Measurements from ENCODE around the gene HGD. TPM values are rescaled to one million over a fixed set of nuclear protein-coding genes. Genes with fewer than 3 reads are reported as not detected.
"Not testable (repeated sequence)": the region's sequence is repeated elsewhere in the genome, so short reads cannot be mapped to it uniquely, and the experiment has no call there.

Gene HGD
- total RNA-seq, 1 donor: under 0.01 TPM

DNA sequence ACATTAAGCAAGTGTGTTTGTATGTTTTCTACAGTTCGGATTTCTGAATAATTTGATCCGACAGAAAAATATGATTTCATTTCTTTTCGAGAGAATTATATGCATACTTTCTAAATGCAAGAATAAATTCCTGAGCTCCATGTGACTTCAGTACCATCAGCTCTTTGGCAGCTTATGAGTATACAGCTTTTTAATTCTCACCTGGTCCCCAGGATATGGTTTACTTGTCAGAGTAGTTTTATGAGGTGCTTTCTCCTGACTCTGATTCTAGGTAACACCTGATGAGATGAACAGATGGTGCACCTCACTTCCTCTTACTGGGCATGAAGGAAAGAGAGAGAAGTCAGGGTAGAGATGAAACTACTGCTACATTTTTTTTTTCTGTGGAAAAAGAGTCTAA is 3.1 kb downstream of the HGD start:
- Histone ChIP-seq H3K4me1 (ENCODE audit: insufficient read depth, low read length) (peaks cover 17% of the 10 kb centered on the region), H3K9me3 (ENCODE audit: low read depth, low read length) (no peaks in the 10 kb centered on the region), H4K20me1 (ENCODE audit: insufficient read depth, low read length) (no peaks in the 10 kb centered on the region), H3K4me3 (ENCODE audit: insufficient read depth, low read length) (peak overlapping the region; percentile 27), H3K27ac (ENCODE audit: low read depth, low read length) (peak overlapping the region; percentile 37), H3K27me3 (ENCODE audit: insufficient read depth, low read length) (no peaks in the 10 kb centered on the region), H3K79me2 (ENCODE audit: insufficient read depth, low read length) (no peaks in the 10 kb centered on the region), H2AFZ (ENCODE audit: low read length) (peak overlapping the region; percentile 23), H3K36me3 (ENCODE audit: insufficient read depth, low read length) (no peaks in the 10 kb centered on the region), H3K4me2 (ENCODE audit: insufficient read depth, low read length) (peak overlapping the region; percentile 79)
- TF ChIP-seq, protein P1, sequence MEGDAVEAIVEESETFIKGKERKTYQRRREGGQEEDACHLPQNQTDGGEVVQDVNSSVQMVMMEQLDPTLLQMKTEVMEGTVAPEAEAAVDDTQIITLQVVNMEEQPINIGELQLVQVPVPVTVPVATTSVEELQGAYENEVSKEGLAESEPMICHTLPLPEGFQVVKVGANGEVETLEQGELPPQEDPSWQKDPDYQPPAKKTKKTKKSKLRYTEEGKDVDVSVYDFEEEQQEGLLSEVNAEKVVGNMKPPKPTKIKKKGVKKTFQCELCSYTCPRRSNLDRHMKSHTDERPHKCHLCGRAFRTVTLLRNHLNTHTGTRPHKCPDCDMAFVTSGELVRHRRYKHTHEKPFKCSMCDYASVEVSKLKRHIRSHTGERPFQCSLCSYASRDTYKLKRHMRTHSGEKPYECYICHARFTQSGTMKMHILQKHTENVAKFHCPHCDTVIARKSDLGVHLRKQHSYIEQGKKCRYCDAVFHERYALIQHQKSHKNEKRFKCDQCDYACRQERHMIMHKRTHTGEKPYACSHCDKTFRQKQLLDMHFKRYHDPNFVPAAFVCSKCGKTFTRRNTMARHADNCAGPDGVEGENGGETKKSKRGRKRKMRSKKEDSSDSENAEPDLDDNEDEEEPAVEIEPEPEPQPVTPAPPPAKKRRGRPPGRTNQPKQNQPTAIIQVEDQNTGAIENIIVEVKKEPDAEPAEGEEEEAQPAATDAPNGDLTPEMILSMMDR (IDR thresholded peaks at IDR 0.05; ENCODE audit: extremely low read depth, low read depth, low read length): no peak
- DNase-seq (ENCODE audit: insufficient read length, low spot score, missing footprints): no peak

GRCh38 chr3:120678331-120678947 is 3.6 kb downstream of the HGD start:
- Histone ChIP-seq H3K4me3 (ENCODE audit: insufficient read depth, low read length) (peak overlapping the region; percentile 27), H2AFZ (ENCODE audit: low read length) (peak overlapping the region; percentile 23)
- TF ChIP-seq, protein P1 (IDR thresholded peaks at IDR 0.05; ENCODE audit: extremely low read depth, low read depth, low read length): no peak

GRCh38 chr3:120677193-120677592 is 4.8 kb downstream of the HGD start:
- not testable (repeated sequence) for H3K36me3 ChIP-seq (ENCODE audit: insufficient read depth, low read length); H4K20me1 ChIP-seq (ENCODE audit: insufficient read depth, low read length); H3K79me2 ChIP-seq (ENCODE audit: insufficient read depth, low read length); H3K9me3 ChIP-seq (ENCODE audit: low read depth, low read length); H3K27me3 ChIP-seq (ENCODE audit: insufficient read depth, low read length); H3K27ac ChIP-seq (ENCODE audit: low read depth, low read length); H3K4me3 ChIP-seq (ENCODE audit: insufficient read depth, low read length); H3K4me2 ChIP-seq (ENCODE audit: insufficient read depth, low read length); H2AFZ ChIP-seq (ENCODE audit: low read length); DNase-seq (ENCODE audit: insufficient read length, low spot score, missing footprints)
- H3K4me1 ChIP-seq (ENCODE audit: insufficient read depth, low read length): peaks cover 17% of the 10 kb centered on the region

More at GRCh38 chr3:120678331-120678947, 3.6 kb downstream of the HGD start:
- H3K27ac ChIP-seq (ENCODE audit: low read depth, low read length): peak overlapping the region; percentile 37
- no peaks in the 10 kb centered on the region for H3K27me3 ChIP-seq (ENCODE audit: insufficient read depth, low read length)
- peak; percentile 49 for DNase-seq (ENCODE audit: insufficient read length, low spot score, missing footprints)
- no peaks in the 10 kb centered on the region for H3K79me2 ChIP-seq (ENCODE audit: insufficient read depth, low read length)
- H3K4me2 ChIP-seq (ENCODE audit: insufficient read depth, low read length): peak overlapping the region; percentile 79
- no peaks in the 10 kb centered on the region for H3K9me3 ChIP-seq (ENCODE audit: low read depth, low read length)
- no peaks in the 10 kb centered on the region for H3K36me3 ChIP-seq (ENCODE audit: insufficient read depth, low read length)
- H3K4me1 ChIP-seq (ENCODE audit: insufficient read depth, low read length): peaks cover 17% of the 10 kb centered on the region
- no peaks in the 10 kb centered on the region for H4K20me1 ChIP-seq (ENCODE audit: insufficient read depth, low read length)

GRCh38 chr3:120673116-120673515 is 8.9 kb downstream of the HGD start:
- H4K20me1 ChIP-seq (ENCODE audit: insufficient read depth, low read length): no peaks in the 10 kb centered on the region
- no peak for DNase-seq (ENCODE audit: insufficient read length, low spot score, missing footprints)
- H3K4me3 ChIP-seq (ENCODE audit: insufficient read depth, low read length): no peak overlapping the region
- H3K27ac ChIP-seq (ENCODE audit: low read depth, low read length): no peak overlapping the region
- no peaks in the 10 kb centered on the region for H3K27me3 ChIP-seq (ENCODE audit: insufficient read depth, low read length)
- no peaks in the 10 kb centered on the region for H3K9me3 ChIP-seq (ENCODE audit: low read depth, low read length)
- H3K4me1 ChIP-seq (ENCODE audit: insufficient read depth, low read length): peaks cover 4% of the 10 kb centered on the region
- H3K36me3 ChIP-seq (ENCODE audit: insufficient read depth, low read length): no peaks in the 10 kb centered on the region
- no peak overlapping the region for H2AFZ ChIP-seq (ENCODE audit: low read length)
- no peak overlapping the region for H3K4me2 ChIP-seq (ENCODE audit: insufficient read depth, low read length)
- no peaks in the 10 kb centered on the region for H3K79me2 ChIP-seq (ENCODE audit: insufficient read depth, low read length)
- TF ChIP-seq, protein P1 (IDR thresholded peaks at IDR 0.05; ENCODE audit: extremely low read depth, low read depth, low read length): no peak
